BLaER1 (cell line): ENCODE results near the gene PCSK2.
A peak's percentile ranks its signal among the peaks of the same experiment; 100 is the strongest.

Source experiments
- H3K27ac ChIP-seq: shearing (Covaris generic); formaldehyde crosslinking; 2 replicates; pipeline ENCODE4 v1.8.1; 2022
- H3K27me3 ChIP-seq: shearing (Covaris generic); formaldehyde crosslinking; 2 replicates; pipeline ENCODE4 v1.8.1; 2022
- H3K36me3 ChIP-seq: shearing (Covaris generic); formaldehyde crosslinking; 2 replicates; pipeline ENCODE4 v1.8.1; 2022
- H3K4me1 ChIP-seq: shearing (Covaris generic); formaldehyde crosslinking; 2 replicates; pipeline ENCODE4 v1.8.1; 2022
- H3K4me2 ChIP-seq: shearing (Covaris generic); formaldehyde crosslinking; 2 replicates; pipeline ENCODE4 v1.8.1; 2022
- H3K4me3 ChIP-seq: shearing (Covaris generic); formaldehyde crosslinking; 2 replicates; pipeline ENCODE4 v1.8.1; 2022
- H3K9ac ChIP-seq: shearing (Covaris generic); formaldehyde crosslinking; 2 replicates; pipeline ENCODE4 v1.8.1; 2022
- H3K9me3 ChIP-seq: shearing (Covaris generic); formaldehyde crosslinking; 2 replicates; pipeline ENCODE4 v1.8.1; 2022
- H4K20me1 ChIP-seq: shearing (Covaris generic); formaldehyde crosslinking; 2 replicates; pipeline ENCODE4 v1.8.1; 2022
- Cebpa-rat ChIP-seq: shearing (Covaris generic); IDR thresholded peaks from 2 replicates; pipeline ENCODE4 v1.8.1; 2022

PCSK2 gene

DNA sequence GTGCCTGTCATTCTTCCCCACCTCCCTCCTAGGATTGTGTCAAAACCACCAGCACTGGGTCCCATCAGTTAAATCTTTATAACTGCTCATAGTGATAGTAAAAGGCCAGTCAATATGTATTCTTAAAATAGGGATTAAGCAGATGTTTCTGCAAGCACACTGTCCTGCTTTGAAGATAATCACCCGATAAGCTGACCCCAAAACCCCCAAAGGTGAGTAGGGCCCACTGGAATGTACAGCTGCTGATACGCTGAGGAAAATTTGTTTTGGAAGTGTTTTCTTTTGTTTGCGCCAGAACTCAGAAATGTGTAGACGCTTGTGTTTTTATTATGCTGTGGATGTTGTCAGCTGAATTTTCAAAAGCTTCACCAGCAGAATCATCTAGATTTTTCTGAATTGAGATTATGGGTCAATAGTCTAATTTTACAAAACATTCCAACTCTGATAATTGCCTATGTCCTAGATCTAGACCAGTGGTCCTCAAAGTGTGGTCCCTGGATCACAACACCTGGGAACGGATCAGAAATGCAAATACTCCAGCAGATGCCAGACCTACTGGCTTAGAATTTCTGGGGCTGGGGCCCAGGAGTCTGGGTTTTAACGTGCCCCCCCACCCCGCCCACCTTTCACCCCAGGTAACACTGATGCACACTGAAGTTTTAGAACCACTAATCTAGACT is 292.9 kb downstream of the PCSK2 start:
- Histone ChIP-seq H3K9ac (no peak overlapping the region), H3K4me3 (no peak overlapping the region), H3K27ac (no peak overlapping the region), H4K20me1 (peaks cover 6% of the 10 kb centered on the region; the same call in 1 of the 2 replicates), H3K4me2 (peak overlapping the region; percentile 65), H3K4me1 (peaks cover 42% of the 10 kb centered on the region), H3K27me3 (peaks cover 22% of the 10 kb centered on the region), H3K36me3 (no peaks in the 10 kb centered on the region), H3K9me3 (no peaks in the 10 kb centered on the region)
- no peak for TF ChIP-seq Cebpa-rat

DNA sequence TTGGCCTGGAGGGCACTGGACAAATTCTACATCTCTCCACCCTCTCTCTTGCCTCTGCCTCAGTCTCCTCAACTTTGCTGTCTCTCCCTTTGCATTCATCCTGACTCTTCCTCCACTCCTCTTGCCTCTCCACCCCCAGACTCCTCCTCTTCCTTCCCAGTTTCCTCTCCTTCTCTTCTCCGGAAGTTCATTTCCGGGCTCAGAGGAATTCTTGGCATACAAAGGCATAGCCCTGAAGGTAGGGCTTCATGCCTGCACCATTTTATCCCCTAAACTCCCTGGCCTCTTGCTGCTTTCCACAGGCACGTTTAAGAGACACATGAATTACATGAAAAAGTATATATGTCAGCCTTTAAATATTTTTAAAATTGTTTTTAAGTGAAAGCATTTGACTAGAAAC is 293.7 kb downstream of the PCSK2 start:
- peak overlapping the region; percentile 40 for H3K4me2 ChIP-seq
- H3K27ac ChIP-seq, result no peak overlapping the region
- H3K4me1 ChIP-seq, result peaks cover 50% of the 10 kb centered on the region
- H3K4me3 ChIP-seq, result no peak overlapping the region
- peaks cover 10% of the 10 kb centered on the region; the same call in 1 of the 2 replicates for H4K20me1 ChIP-seq
- no peaks in the 10 kb centered on the region for H3K9me3 ChIP-seq
- peaks cover 14% of the 10 kb centered on the region; the same call in 1 of the 2 replicates for H3K27me3 ChIP-seq
- no peaks in the 10 kb centered on the region for H3K36me3 ChIP-seq
- H3K9ac ChIP-seq, result no peak overlapping the region
- no peak for TF ChIP-seq Cebpa-rat

DNA sequence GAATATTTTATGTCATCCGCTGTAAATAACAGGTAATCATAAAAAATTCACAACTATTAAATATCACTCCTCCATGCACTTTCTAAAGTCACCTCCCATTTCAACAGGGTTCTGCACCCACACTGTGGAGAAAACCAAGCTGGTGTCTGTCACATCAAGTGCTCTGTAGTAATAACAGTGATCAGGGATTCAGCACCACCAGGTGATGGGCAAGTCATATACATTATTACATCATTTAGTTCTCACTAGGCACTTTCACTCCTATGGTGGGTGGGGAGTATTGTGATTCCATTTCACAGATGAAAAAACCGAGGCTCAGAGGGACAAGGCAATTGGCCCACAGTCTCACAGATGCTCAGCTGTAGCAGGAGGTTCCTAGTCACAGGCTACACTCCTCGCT is 295.7 kb downstream of the PCSK2 start:
- Histone ChIP-seq H3K36me3 (no peaks in the 10 kb centered on the region), H3K4me1 (peaks cover 51% of the 10 kb centered on the region), H3K9ac (no peak overlapping the region), H3K27me3 (peaks cover 4% of the 10 kb centered on the region; the same call in 1 of the 2 replicates), H3K4me3 (no peak overlapping the region), H3K9me3 (no peaks in the 10 kb centered on the region), H3K4me2 (no peak overlapping the region), H3K27ac (no peak overlapping the region), H4K20me1 (peaks cover 10% of the 10 kb centered on the region; the same call in 1 of the 2 replicates)
- TF ChIP-seq Cebpa-rat, result no peak

DNA sequence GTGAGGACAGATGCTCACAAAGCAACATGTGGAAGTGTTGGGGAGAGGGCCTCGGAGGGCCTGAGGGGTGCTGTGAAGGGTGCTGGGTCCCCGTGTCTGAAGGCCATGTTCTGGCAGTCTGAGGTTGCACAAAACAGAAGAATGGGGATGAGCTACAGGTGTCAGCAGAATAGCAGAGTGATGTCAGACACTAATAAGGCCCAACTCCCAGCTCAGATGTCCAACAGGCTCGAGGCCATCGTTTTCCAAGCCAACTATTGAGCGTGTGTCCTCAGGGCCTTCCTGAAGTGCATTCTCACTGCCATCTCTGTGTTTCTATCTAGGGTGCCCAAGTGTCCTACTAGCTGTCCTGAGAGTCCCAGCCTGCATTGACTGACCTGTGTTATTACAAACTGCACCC is 296.5 kb downstream of the PCSK2 start:
- H3K36me3 ChIP-seq, result no peaks in the 10 kb centered on the region
- no peak overlapping the region for H3K9ac ChIP-seq
- H3K4me3 ChIP-seq, result no peak overlapping the region
- H3K27me3 ChIP-seq, result 0 out of 2 replicates have a peak, but pooled peaks cover 2% of the 10 kb centered on the region
- no peaks in the 10 kb centered on the region for H3K9me3 ChIP-seq
- H3K4me1 ChIP-seq, result peaks cover 44% of the 10 kb centered on the region
- no peak for TF ChIP-seq Cebpa-rat
- no peak overlapping the region for H3K27ac ChIP-seq
- peak overlapping the region; percentile 79 for H3K4me2 ChIP-seq
- H4K20me1 ChIP-seq, result 0 out of 2 replicates have a peak, but pooled peaks cover 6% of the 10 kb centered on the region

DNA sequence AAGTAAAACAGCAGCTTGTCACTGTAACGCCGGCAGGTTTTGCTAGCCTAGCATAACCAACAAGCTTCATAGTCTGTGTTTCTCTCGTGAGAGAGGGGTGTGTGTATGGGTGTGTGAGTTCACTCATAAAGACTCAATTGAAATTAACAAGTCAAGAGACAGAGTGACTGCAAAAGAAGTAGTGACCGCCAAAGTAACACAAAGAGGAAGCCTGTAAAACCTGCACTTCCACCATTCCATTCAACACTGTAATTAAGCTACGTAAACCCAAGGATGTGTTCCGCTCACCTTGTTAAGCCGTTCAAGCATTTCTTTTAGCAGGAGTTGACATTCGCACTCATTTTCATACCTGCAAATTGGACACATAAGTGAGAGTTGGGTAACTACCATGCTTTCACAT is 297.7 kb downstream of the PCSK2 start:
- H3K27me3 ChIP-seq, result peaks cover 3% of the 10 kb centered on the region; the same call in 1 of the 2 replicates
- H4K20me1 ChIP-seq, result 0 out of 2 replicates have a peak, but pooled peaks cover 6% of the 10 kb centered on the region
- H3K36me3 ChIP-seq, result no peaks in the 10 kb centered on the region
- TF ChIP-seq Cebpa-rat, result no peak
- H3K4me2 ChIP-seq, result peak overlapping the region; percentile 79
- H3K4me3 ChIP-seq, result no peak overlapping the region; the same call in 1 of the 2 replicates
- H3K27ac ChIP-seq, result no peak overlapping the region
- H3K9me3 ChIP-seq, result no peaks in the 10 kb centered on the region
- H3K9ac ChIP-seq, result no peak overlapping the region
- H3K4me1 ChIP-seq, result peaks cover 32% of the 10 kb centered on the region

DNA sequence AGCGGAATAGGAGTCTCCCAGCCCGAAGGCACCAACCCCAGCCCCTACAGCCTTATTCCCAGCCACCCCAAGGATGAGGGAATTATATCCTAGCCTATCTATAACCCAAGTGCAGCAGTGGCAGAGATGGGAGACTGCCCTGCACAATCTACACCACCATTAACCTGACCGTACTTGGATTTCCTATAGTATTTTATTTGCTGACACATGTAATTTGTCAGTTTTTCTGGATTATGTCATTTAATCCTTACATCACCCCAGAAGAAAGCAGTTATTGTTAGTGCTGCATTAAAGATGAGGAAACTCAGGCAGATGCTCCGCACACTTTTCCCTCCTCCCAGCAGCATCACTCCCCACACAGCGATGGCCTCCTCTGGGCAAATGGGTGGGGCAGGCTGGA is 298.3 kb downstream of the PCSK2 start:
- TF ChIP-seq Cebpa-rat, result no peak
- Histone ChIP-seq H3K4me3 (no peak overlapping the region), H3K9me3 (no peaks in the 10 kb centered on the region), H3K27me3 (peaks cover 8% of the 10 kb centered on the region), H3K27ac (no peak overlapping the region), H3K4me1 (peaks cover 32% of the 10 kb centered on the region), H3K9ac (no peak overlapping the region), H3K36me3 (no peaks in the 10 kb centered on the region), H4K20me1 (0 out of 2 replicates have a peak, but pooled peaks cover 6% of the 10 kb centered on the region), H3K4me2 (peak overlapping the region; percentile 79)

DNA sequence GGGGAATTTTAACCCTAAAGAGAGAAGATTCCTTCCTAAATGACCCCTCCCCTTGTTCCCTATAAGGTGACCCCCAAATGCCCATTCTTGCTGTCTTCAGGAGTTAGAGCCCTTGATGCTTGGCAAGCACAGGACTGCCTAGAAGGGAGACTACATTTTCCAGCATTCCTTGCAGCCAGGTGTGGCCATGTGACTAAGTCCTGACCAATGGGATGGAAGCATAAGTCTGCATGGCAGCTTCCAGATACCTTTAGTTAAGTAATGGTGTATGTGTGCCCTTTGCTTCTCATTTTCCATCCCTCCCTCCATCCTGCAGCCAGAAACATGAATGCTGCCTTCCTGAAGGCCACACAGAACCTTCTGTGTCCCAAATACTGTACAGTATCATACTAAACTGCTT is 298.8 kb downstream of the PCSK2 start:
- peaks cover 13% of the 10 kb centered on the region for H3K27me3 ChIP-seq
- no peak for TF ChIP-seq Cebpa-rat
- no peaks in the 10 kb centered on the region for H3K9me3 ChIP-seq
- no peaks in the 10 kb centered on the region for H3K36me3 ChIP-seq
- peak overlapping the region; percentile 79 for H3K4me2 ChIP-seq
- no peak overlapping the region for H3K9ac ChIP-seq
- H4K20me1 ChIP-seq, result 0 out of 2 replicates have a peak, but pooled peaks cover 6% of the 10 kb centered on the region
- H3K4me3 ChIP-seq, result no peak overlapping the region
- H3K27ac ChIP-seq, result no peak overlapping the region
- peaks cover 30% of the 10 kb centered on the region for H3K4me1 ChIP-seq

DNA sequence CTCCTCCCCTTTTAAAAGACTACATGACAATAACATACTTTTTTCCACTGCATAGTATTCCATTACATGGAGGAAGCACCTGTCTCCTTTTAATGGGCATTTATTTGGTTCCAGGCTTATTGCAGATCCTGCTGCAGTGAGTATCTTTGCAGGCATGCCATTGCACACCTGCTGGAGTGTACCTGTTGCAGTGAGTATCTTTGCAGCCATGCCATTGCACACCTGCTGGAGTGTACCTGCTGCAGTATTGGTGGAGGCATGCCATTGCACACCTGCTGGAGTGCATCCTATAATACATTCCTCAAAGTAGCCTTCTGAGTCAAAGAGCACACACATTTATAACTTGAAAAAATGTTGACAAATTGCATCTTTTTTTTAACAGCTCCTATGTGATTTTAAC is 302.7 kb downstream of the PCSK2 start:
- Histone ChIP-seq H3K4me3 (no peak overlapping the region), H3K9ac (no peak overlapping the region), H4K20me1 (0 out of 2 replicates have a peak, but pooled peaks cover 5% of the 10 kb centered on the region), H3K9me3 (no peaks in the 10 kb centered on the region), H3K4me1 (peaks cover 40% of the 10 kb centered on the region), H3K27me3 (peaks cover 30% of the 10 kb centered on the region), H3K36me3 (no peaks in the 10 kb centered on the region), H3K4me2 (no peak overlapping the region), H3K27ac (no peak overlapping the region)
- TF ChIP-seq Cebpa-rat, result no peak

DNA sequence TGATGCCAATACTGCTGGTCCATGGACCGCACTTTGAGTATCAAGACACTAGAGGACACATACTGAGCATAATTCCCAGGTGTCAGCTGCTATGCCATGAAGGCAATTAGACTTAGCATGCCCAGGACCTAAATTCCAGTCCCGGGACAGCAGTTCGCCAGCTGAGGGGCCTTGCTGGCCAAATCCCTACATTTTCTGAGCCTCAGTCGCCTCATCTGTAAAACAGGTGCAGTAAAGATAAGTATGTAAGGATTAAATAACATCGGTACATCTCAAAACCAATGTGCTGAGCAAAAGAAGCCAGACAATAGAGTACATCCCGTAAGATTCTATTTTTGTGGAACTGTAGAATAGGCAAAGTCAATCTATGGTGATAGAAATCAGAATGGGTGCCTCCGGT is 303.3 kb downstream of the PCSK2 start:
- Histone ChIP-seq H3K9me3 (no peaks in the 10 kb centered on the region), H3K4me1 (peaks cover 34% of the 10 kb centered on the region), H3K36me3 (no peaks in the 10 kb centered on the region), H3K27me3 (peaks cover 30% of the 10 kb centered on the region), H3K4me2 (peak overlapping the region; percentile 90), H4K20me1 (no peaks in the 10 kb centered on the region), H3K4me3 (no peak overlapping the region), H3K27ac (no peak overlapping the region), H3K9ac (no peak overlapping the region)
- no peak for TF ChIP-seq Cebpa-rat
